GM12878 (cell line): ENCODE data around the gene CTSS. TPM values are rescaled to one million over a fixed set of nuclear protein-coding genes. Genes with fewer than 3 reads are reported as not detected.

Experiments
- ATAC-seq: fragments of 200-7000 bp; cut with Tn5 transposase; 3 replicates; pipeline ENCODE4 v1.9.1; 2020; ENCODE audit warnings: mild to moderate bottlenecking, moderate library complexity
- BruUV-seq: library from RNA; stranded (reverse); fragments of 400-500 nt; replicated peaks from 2 replicates; lab custom pipeline; 2021; lab: Mats Ljungman, UMichigan
- CTCF ChIA-PET: fragments of 300-600 bp; sonication (Branson Sonifier 250); formaldehyde crosslinking; extraction: SDS; loops from one replicate; lab custom pipeline; 2021; ENCODE audit warnings: inconsistent platforms; lab: Yijun Ruan, JAX
- POLR2A ChIA-PET: fragments of 350-600 bp; formaldehyde crosslinking; extraction: SDS; loops from one replicate; lab custom pipeline; 2021; ENCODE audit warnings: inconsistent platforms; lab: Charles Lee
- RAD21 ChIA-PET: fragments of 300-600 bp; sonication (Branson Sonifier 250); formaldehyde crosslinking; loops from one replicate; lab custom pipeline; 2023; ENCODE audit warnings: antibody characterized with exemption; ENCODE audit not compliant: unreplicated experiment; lab: Charles Lee
- SMC1A ChIA-PET: fragments of 300-600 bp; sonication (Branson Sonifier 250); formaldehyde crosslinking; loops from one replicate; lab custom pipeline; 2023; ENCODE audit not compliant: unreplicated experiment, uncharacterized antibody; lab: Charles Lee
- DNase-seq: peaks from one replicate; pipeline ENCODE4 v3.0.0-alpha.2; 2011; ENCODE audit warnings: low read depth, low spot score
- FAIRE-seq: peaks from 3 replicates; lab custom pipeline; 2011; peaks lifted over from hg19 to GRCh38; lab: Jason Lieb, UNC
- H2AFZ ChIP-seq: 2 replicates; pipeline ENCODE4 v1.6.0; 2011; ENCODE audit warnings: low read depth, low read length, control low read depth; ENCODE audit not compliant: control insufficient read depth
- H3K27ac ChIP-seq: 2 replicates; pipeline ENCODE4 v1.5.1; 2011; ENCODE audit warnings: control low read depth; ENCODE audit not compliant: control insufficient read depth, insufficient read depth
- H3K27me3 ChIP-seq, 2 experiments: replicated peaks in 1 of 2; 2 replicates each; pipeline versions ENCODE4 v1.6.0 to v1.6.1; 2011; ENCODE audit warnings: low read length in 1 of 2; ENCODE audit not compliant: control insufficient read depth in 2 of 2, insufficient read depth in 2 of 2
- H3K36me3 ChIP-seq, 2 experiments: 2 replicates each; pipeline ENCODE4 v1.5.1; 2011; ENCODE audit warnings: low read length in 1 of 2; ENCODE audit not compliant: control insufficient read depth in 2 of 2, insufficient read depth in 2 of 2
- H3K4me1 ChIP-seq: 2 replicates; pipeline ENCODE4 v1.6.1; 2011; ENCODE audit warnings: mild to moderate bottlenecking, low read length, moderate library complexity, mixed read lengths; ENCODE audit not compliant: control insufficient read depth, insufficient read depth
- H3K4me2 ChIP-seq: 2 replicates; pipeline ENCODE4 v1.6.0; 2011; ENCODE audit warnings: control low read depth; ENCODE audit not compliant: control insufficient read depth, insufficient read depth
- H3K4me3 ChIP-seq: fragments of 200-600 bp; sonication (generic); 2 replicates; pipeline ENCODE4 v1.5.1; 2016
- H3K79me2 ChIP-seq: 2 replicates; pipeline ENCODE4 v1.6.0; 2011; ENCODE audit warnings: low read length; ENCODE audit not compliant: control insufficient read depth, insufficient read depth
- H3K9ac ChIP-seq: 2 replicates; pipeline ENCODE4 v1.8.0; 2011; ENCODE audit warnings: low read length, control low read depth, mixed read lengths; ENCODE audit not compliant: control insufficient read depth, insufficient read depth
- H3K9me3 ChIP-seq: replicated peaks from 3 replicates; pipeline ENCODE4 v1.5.1; 2011; ENCODE audit warnings: mild to moderate bottlenecking, low read length; ENCODE audit not compliant: control insufficient read depth, insufficient read depth
- H4K20me1 ChIP-seq: 2 replicates; pipeline ENCODE4 v1.6.0; 2011; ENCODE audit not compliant: control insufficient read depth, insufficient read depth
- ASH2L ChIP-seq: fragments of 300-600, 200-600 bp; sonication (generic); IDR thresholded peaks from 2 replicates; pipeline ENCODE4 v1.6.1; 2017; ENCODE audit warnings: low read depth, mild to moderate bottlenecking, borderline replicate concordance
- GABPA ChIP-seq: IDR thresholded peaks from 2 replicates; pipeline ENCODE4 v1.6.1; 2014; ENCODE audit warnings: antibody characterized with exemption, low read depth, mild to moderate bottlenecking, inconsistent platforms
- GATAD2B ChIP-seq: fragments of 450-650 bp; conservative IDR thresholded peaks from 2 replicates; pipeline ENCODE4 v1.6.1; 2017; ENCODE audit warnings: low read depth, mild to moderate bottlenecking, moderate library complexity
- HDGF ChIP-seq: fragments of 450-650 bp; IDR thresholded peaks from 2 replicates; pipeline ENCODE4 v1.6.1; 2016; ENCODE audit warnings: antibody characterized with exemption
- LARP7 ChIP-seq: fragments of 450-650 bp; IDR thresholded peaks from 2 replicates; pipeline ENCODE4 v1.6.1; 2017; ENCODE audit warnings: mild to moderate bottlenecking
- SIX5 ChIP-seq: IDR thresholded peaks from 2 replicates; pipeline ENCODE4 v1.6.1; 2011; ENCODE audit warnings: mild to moderate bottlenecking, low read depth, low read length, moderate library complexity; ENCODE audit not compliant: severe bottlenecking
- SREBF2 ChIP-seq: IDR thresholded peaks from 2 replicates; pipeline ENCODE4 v1.6.1; 2012; ENCODE audit warnings: mild to moderate bottlenecking, low read length
- TARDBP ChIP-seq: IDR thresholded peaks from 2 replicates; pipeline ENCODE4 v1.6.1; 2016; ENCODE audit warnings: borderline replicate concordance
- ZNF384 ChIP-seq: IDR thresholded peaks from 2 replicates; pipeline ENCODE4 v1.6.1; 2012; ENCODE audit warnings: low read depth, mild to moderate bottlenecking, low read length, improper control_type of control experiment, borderline replicate concordance
- WGBS: methylation state at CpG from one replicate; pipeline ENCODE4 v1.1.6; 2016; ENCODE audit warnings: low lambda C conversion rate; ENCODE audit not compliant: insufficient replicate concordance, insufficient coverage; ENCODE audit errors: missing lambda C conversion rate; 5-methylcytosine and 5-hydroxymethylcytosine counted together
- in situ Hi-C: fragments of 300-500 bp; cut with MboI; formaldehyde crosslinking; loops from 9 replicates; pipeline ENCODE4 v1.14.3; 2018; ENCODE audit warnings: mixed read lengths
- intact Hi-C: fragments of 100-400 bp; cut with micrococcal nuclease; formaldehyde crosslinking; loops from one replicate; pipeline ENCODE4 v1.14.2; 2022; ENCODE audit not compliant: unreplicated experiment
- polyA plus RNA-seq, 11 experiments: library from polyadenylated mRNA; depleted of rRNA in 4 of 11; unstranded in 6 of 11; stranded (reverse) in 5 of 11; fragments of >200 nt; fragmentation: Nextera tagmentation in 4 of 11; fragmentation: Illumina TruSeq in 1 of 11; extraction: Ambion mirVana in 4 of 11; extraction: Trizol in 1 of 11; gene quantifications; 1 replicate in 1 of 11; 2 replicates in 10 of 11; pipeline versions ENCODE4 v1.2.1 to v1.2.3, GENCODE V29; 2011 to 2016; ENCODE audit warnings: inconsistent platforms in 2 of 11, missing spikeins in 2 of 11, low read depth in 1 of 11
- total RNA-seq, 4 experiments: library from RNA; depleted of rRNA in 3 of 4; stranded (reverse); fragments of >200 nt in 3 of 4; fragmentation: Illumina TruSeq in 1 of 4; extraction: Trizol in 1 of 4; gene quantifications; 2 replicates each; pipeline versions ENCODE4 v1.2.1 to v1.2.3, GENCODE V29; 2013 to 2021
- TF ChIP-seq, protein P1 (sequence below): fragments of 450-650 bp; IDR thresholded peaks from 2 replicates; pipeline ENCODE4 v1.6.1; 2016; ENCODE audit warnings: mild to moderate bottlenecking
- TF ChIP-seq, protein P2 (sequence below): IDR thresholded peaks from 2 replicates; pipeline ENCODE4 v1.6.1; 2011; ENCODE audit warnings: low read depth, mild to moderate bottlenecking, low read length, moderate library complexity, borderline replicate concordance; ENCODE audit errors: extremely low read depth

CTSS gene
- total and polyA plus RNA-seq, 10 of the 15 experiments (the other 5 are each of a cell fraction or from before 2014, with no cell fraction given): 32.8 to 174 (median 60.9) TPM

DNA sequence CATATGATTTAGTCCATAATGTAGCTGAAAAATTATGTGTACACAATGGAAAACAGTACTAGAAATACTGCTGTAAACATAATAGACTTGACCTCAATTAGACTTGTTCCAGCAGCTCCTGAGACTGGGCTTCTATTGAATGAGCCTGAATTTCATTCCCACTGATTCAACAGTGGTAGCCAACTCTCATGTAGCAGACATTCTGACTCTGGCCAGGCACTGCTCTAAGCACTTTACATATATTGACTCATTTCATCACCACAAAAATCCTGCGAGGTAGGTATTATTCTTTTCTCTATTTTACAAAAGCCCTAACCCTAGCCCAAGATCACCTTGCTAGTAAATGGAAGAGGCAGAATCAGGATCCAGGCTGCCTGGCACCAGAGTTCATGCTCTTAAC lies 12.8 kb upstream of the CTSS start:
- POLR2A ChIA-PET: interaction anchor here (0.7 kb wide), 1 partner anchor 43 kb away, joined by 3 read pairs; no protein-coding TSS in a partner anchor
- CTCF ChIA-PET: no interaction called here
- FAIRE-seq: no peak
- TF ChIP-seq HDGF (no peak), SREBF2 (no peak), ASH2L (no peak), ZNF384 (no peak), GABPA (no peak), GATAD2B (no peak), TARDBP (no peak), SIX5 (no peak), LARP7 (no peak)
- TF ChIP-seq, protein P1, sequence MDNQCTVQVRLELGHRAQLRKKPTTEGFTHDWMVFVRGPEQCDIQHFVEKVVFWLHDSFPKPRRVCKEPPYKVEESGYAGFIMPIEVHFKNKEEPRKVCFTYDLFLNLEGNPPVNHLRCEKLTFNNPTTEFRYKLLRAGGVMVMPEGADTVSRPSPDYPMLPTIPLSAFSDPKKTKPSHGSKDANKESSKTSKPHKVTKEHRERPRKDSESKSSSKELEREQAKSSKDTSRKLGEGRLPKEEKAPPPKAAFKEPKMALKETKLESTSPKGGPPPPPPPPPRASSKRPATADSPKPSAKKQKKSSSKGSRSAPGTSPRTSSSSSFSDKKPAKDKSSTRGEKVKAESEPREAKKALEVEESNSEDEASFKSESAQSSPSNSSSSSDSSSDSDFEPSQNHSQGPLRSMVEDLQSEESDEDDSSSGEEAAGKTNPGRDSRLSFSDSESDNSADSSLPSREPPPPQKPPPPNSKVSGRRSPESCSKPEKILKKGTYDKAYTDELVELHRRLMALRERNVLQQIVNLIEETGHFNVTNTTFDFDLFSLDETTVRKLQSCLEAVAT: no peak
- TF ChIP-seq, protein P2, sequence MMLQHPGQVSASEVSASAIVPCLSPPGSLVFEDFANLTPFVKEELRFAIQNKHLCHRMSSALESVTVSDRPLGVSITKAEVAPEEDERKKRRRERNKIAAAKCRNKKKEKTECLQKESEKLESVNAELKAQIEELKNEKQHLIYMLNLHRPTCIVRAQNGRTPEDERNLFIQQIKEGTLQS: no peak
- RAD21 ChIA-PET: no interaction called here
- SMC1A ChIA-PET: no interaction called here
- no peaks in the 10 kb centered on the region for H3K9me3 ChIP-seq
- no peak; the same call in 1 of the 3 replicates for ATAC-seq
- no peaks in the 10 kb centered on the region for H3K27me3 ChIP-seq
- H3K4me1 ChIP-seq: no peaks in the 10 kb centered on the region
- intact Hi-C loops: no loop called here
- no peaks in the 10 kb centered on the region for H3K79me2 ChIP-seq
- H2AFZ ChIP-seq: no peak overlapping the region
- BruUV-seq: no TSS peak
- in situ Hi-C loops: no loop called here
- no peak overlapping the region for H3K9ac ChIP-seq
- H3K4me3 ChIP-seq: no peak overlapping the region
- no peaks in the 10 kb centered on the region for H4K20me1 ChIP-seq
- no peaks in the 10 kb centered on the region for H3K36me3 ChIP-seq
- DNase-seq: no peak
- WGBS: 0% methylated on average over 1 of the region's 1 CpG
- H3K4me2 ChIP-seq: no peak overlapping the region
- no peak overlapping the region for H3K27ac ChIP-seq
